ENCODE data around the gene SETD4.
A peak's percentile ranks its signal among the peaks of the same experiment; 100 is the strongest.
"Not testable (repeated sequence)": the region's sequence is repeated elsewhere in the genome, so short reads cannot be mapped to it uniquely, and the experiment has no call there.

Gene SETD4

DNA sequence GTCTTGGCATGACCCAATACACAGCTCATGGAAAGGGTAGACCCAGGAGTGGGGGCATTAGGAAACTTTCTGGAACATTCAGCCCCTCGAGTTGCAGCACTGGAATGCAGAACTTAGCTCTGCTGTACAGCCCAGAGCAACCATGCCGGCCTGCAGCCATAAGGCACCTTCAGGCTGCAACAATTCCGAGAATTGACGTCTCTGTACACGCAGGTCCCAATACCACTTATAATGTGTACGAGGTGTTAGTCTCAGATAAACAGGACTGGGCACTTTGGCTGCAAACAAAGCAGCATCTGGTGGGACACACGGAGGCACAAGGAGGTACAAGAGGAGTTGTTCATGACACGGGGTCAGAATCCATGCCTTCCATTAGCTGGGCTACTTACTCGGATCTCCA, 17.4 kb upstream of the SETD4 start:
- no peaks in the 10 kb centered on the region for H3K36me3 ChIP-seq (replicated peaks; ENCODE audit: low read depth, low read length)

DNA sequence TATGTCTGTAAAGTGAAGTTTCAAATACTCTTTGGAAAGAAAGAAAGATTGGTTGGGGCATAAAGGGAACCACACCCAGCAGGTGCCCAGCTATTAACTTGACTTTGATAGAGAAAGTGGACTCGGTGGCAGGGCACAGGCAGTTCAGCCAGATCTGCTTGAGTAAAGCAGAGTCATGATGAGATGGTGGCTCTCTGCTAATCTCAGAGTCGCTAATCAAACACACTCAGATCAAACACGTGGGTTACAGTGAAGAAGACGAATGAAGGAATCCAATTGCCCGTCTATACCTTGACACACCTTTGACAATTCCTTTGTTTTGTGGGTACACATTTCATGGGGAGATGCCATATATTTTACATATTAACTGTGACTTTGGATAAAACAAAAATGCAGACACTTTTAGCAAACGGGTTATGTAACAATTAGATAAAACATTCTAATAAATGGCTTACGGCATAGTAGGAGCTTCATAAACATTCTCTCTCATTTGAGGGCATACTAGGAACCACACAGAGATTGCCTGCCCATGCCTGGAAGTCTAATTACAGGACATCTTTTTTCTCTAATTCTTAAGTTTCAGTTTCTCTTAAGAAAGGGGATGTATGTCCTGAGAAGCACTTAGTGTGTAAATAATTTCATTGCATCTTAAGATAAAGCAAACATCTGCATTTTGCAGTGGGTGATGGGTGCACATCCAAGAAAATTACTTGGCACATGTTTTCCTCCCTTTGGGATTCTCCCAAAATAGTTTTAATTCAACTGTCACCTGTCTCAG, 16.7 kb upstream of the SETD4 start:
- no peak for TF ChIP-seq EZH2phosphoT487 (IDR thresholded peaks at IDR 0.05; ENCODE audit: low read depth)
- TF ChIP-seq, protein P1, sequence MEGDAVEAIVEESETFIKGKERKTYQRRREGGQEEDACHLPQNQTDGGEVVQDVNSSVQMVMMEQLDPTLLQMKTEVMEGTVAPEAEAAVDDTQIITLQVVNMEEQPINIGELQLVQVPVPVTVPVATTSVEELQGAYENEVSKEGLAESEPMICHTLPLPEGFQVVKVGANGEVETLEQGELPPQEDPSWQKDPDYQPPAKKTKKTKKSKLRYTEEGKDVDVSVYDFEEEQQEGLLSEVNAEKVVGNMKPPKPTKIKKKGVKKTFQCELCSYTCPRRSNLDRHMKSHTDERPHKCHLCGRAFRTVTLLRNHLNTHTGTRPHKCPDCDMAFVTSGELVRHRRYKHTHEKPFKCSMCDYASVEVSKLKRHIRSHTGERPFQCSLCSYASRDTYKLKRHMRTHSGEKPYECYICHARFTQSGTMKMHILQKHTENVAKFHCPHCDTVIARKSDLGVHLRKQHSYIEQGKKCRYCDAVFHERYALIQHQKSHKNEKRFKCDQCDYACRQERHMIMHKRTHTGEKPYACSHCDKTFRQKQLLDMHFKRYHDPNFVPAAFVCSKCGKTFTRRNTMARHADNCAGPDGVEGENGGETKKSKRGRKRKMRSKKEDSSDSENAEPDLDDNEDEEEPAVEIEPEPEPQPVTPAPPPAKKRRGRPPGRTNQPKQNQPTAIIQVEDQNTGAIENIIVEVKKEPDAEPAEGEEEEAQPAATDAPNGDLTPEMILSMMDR (IDR thresholded peaks at IDR 0.05; ENCODE audit: low read depth, low read length), result no peak
- Histone ChIP-seq H3K4me1 (ENCODE audit: low read length) (peaks cover 26% of the 10 kb centered on the region), H3K4me2 (ENCODE audit: low read length) (peak overlapping the region; percentile 61), H2AFZ (ENCODE audit: low read depth, low read length) (peak overlapping the region; percentile 54), H4K20me1 (ENCODE audit: insufficient read depth, low read length) (no peaks in the 10 kb centered on the region), H3K27ac (ENCODE audit: low read length) (no peak overlapping the region), H3K9ac (ENCODE audit: low read length) (no peak overlapping the region), H3K79me2 (ENCODE audit: low read length) (no peaks in the 10 kb centered on the region), H3K9me3 (ENCODE audit: insufficient read depth, low read length) (no peaks in the 10 kb centered on the region), H3K27me3 (ENCODE audit: low read depth, low read length) (no peaks in the 10 kb centered on the region), H3K4me3 (ENCODE audit: low read length) (peak overlapping the region; percentile 36), H3K36me3 (replicated peaks; ENCODE audit: low read depth, low read length) (no peaks in the 10 kb centered on the region)

More for the DNA sequence above, 17.4 kb upstream of the SETD4 start:
- Histone ChIP-seq H3K4me3 (ENCODE audit: low read length) (peak overlapping the region; percentile 36; the same call in 1 of the 2 replicates), H3K27me3 (ENCODE audit: low read depth, low read length) (no peaks in the 10 kb centered on the region), H3K79me2 (ENCODE audit: low read length) (no peaks in the 10 kb centered on the region), H3K27ac (ENCODE audit: low read length) (no peak overlapping the region), H2AFZ (ENCODE audit: low read depth, low read length) (peak overlapping the region; percentile 54), H3K4me2 (ENCODE audit: low read length) (peak overlapping the region; percentile 61), H3K9me3 (ENCODE audit: insufficient read depth, low read length) (no peaks in the 10 kb centered on the region), H3K4me1 (ENCODE audit: low read length) (peaks cover 26% of the 10 kb centered on the region), H4K20me1 (ENCODE audit: insufficient read depth, low read length) (no peaks in the 10 kb centered on the region), H3K9ac (ENCODE audit: low read length) (no peak overlapping the region)
- TF ChIP-seq, protein P1 (IDR thresholded peaks at IDR 0.05; ENCODE audit: low read depth, low read length), result no peak
- no peak for TF ChIP-seq EZH2phosphoT487 (IDR thresholded peaks at IDR 0.05; ENCODE audit: low read depth)

DNA sequence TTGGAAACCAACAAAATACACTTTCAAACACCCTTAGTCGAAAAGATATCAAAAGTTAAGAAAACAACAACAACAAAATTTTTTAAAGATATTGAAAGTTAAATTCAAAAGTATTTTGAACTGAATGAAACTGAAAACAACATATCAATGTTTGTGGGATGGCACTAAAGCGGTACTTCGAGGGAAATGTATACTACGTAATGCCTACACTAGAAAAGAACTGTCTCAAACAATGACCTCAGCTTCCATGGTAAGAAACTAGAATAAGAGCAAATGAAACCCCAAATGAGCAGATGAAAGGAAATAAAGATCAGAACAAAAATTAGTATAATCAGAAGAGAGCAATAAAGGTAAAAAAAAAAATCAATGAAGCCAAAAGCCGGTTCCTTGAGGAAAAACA, 15.6 kb upstream of the SETD4 start:
- Histone ChIP-seq H3K79me2 (ENCODE audit: low read length) (no peaks in the 10 kb centered on the region), H3K36me3 (replicated peaks; ENCODE audit: low read depth, low read length) (no peaks in the 10 kb centered on the region), H3K27me3 (ENCODE audit: low read depth, low read length) (no peaks in the 10 kb centered on the region), H4K20me1 (ENCODE audit: insufficient read depth, low read length) (no peaks in the 10 kb centered on the region), H3K4me1 (ENCODE audit: low read length) (peaks cover 26% of the 10 kb centered on the region), H3K4me3 (ENCODE audit: low read length) (no peak overlapping the region), H2AFZ (ENCODE audit: low read depth, low read length) (no peak overlapping the region), H3K9me3 (ENCODE audit: insufficient read depth, low read length) (no peaks in the 10 kb centered on the region), H3K27ac (ENCODE audit: low read length) (no peak overlapping the region), H3K4me2 (ENCODE audit: low read length) (no peak overlapping the region), H3K9ac (ENCODE audit: low read length) (no peak overlapping the region)
- TF ChIP-seq EZH2phosphoT487 (IDR thresholded peaks at IDR 0.05; ENCODE audit: low read depth), result no peak
- TF ChIP-seq, protein P1 (IDR thresholded peaks at IDR 0.05; ENCODE audit: low read depth, low read length), result no peak

DNA sequence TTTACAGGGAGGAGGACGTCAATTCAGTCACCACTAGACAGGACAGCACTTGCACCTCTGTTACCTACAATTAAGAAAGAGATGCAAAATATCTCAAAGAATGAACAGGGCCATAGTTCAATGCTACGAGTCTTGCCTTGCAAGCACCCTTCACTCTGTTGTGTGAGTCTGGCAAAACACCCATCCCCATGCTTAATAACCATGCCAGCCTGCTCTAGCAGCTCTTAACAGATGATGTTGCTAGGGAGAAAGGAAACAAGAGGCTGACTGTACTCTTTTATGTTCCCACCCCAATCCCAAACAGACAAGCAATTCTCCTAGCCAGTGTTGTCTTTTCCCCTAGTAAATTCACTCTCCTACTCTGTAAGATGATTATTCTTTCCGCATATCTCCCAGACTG, 14.8 kb upstream of the SETD4 start:
- no peak overlapping the region for H3K4me3 ChIP-seq (ENCODE audit: low read length)
- peaks cover 26% of the 10 kb centered on the region for H3K4me1 ChIP-seq (ENCODE audit: low read length)
- no peaks in the 10 kb centered on the region for H3K9me3 ChIP-seq (ENCODE audit: insufficient read depth, low read length)
- H2AFZ ChIP-seq (ENCODE audit: low read depth, low read length), result no peak overlapping the region
- H3K79me2 ChIP-seq (ENCODE audit: low read length), result no peaks in the 10 kb centered on the region
- H3K27ac ChIP-seq (ENCODE audit: low read length), result no peak overlapping the region
- no peaks in the 10 kb centered on the region for H3K27me3 ChIP-seq (ENCODE audit: low read depth, low read length)
- TF ChIP-seq EZH2phosphoT487 (IDR thresholded peaks at IDR 0.05; ENCODE audit: low read depth), result no peak
- TF ChIP-seq, protein P1 (IDR thresholded peaks at IDR 0.05; ENCODE audit: low read depth, low read length), result no peak
- no peaks in the 10 kb centered on the region for H4K20me1 ChIP-seq (ENCODE audit: insufficient read depth, low read length)
- H3K9ac ChIP-seq (ENCODE audit: low read length), result no peak overlapping the region
- H3K36me3 ChIP-seq (replicated peaks; ENCODE audit: low read depth, low read length), result no peaks in the 10 kb centered on the region
- H3K4me2 ChIP-seq (ENCODE audit: low read length), result no peak overlapping the region

DNA sequence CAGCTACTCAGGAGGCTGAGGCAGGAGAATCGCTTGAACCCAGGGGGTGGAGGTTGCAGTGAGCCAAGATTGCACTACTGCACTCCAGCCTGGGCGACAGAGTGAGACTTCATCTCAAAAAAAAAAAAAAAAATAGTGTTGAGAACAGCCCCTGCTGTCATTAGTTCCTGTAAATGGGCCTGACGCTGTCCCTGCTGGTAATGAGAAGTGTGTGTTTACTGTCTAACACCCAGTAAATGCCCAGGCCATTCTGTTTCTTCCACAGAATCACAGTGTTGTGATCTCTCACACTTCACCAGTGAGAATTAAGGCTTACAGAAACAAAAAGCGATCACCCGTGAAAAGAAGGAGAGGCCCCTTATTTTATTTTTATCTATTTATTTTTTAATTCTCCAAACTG, 13.6 kb upstream of the SETD4 start:
- not testable (repeated sequence) for H3K4me3 ChIP-seq (ENCODE audit: low read length); H3K27me3 ChIP-seq (ENCODE audit: low read depth, low read length); H4K20me1 ChIP-seq (ENCODE audit: insufficient read depth, low read length); H3K9ac ChIP-seq (ENCODE audit: low read length); H3K79me2 ChIP-seq (ENCODE audit: low read length); H3K36me3 ChIP-seq (replicated peaks; ENCODE audit: low read depth, low read length); H3K9me3 ChIP-seq (ENCODE audit: insufficient read depth, low read length); H3K27ac ChIP-seq (ENCODE audit: low read length); H2AFZ ChIP-seq (ENCODE audit: low read depth, low read length); H3K4me2 ChIP-seq (ENCODE audit: low read length)
- peaks cover 21% of the 10 kb centered on the region for H3K4me1 ChIP-seq (ENCODE audit: low read length)
